GM19025 (cell line): Measurements from ENCODE around the gene MAGI1.
A peak's percentile ranks its signal among the peaks of the same experiment; 100 is the strongest.

ENCODE experiments used
- ATAC-seq: cut with Tn5 transposase; IDR thresholded peaks from one replicate; pipeline ENCODE4 v1.9.1; 2021; ENCODE audit warnings: mild to moderate bottlenecking, low read depth, moderate library complexity; ENCODE audit not compliant: unreplicated experiment

The MAGI1 gene

GRCh38 chr3:65356331-65357248 is 682.1 kb downstream of the MAGI1 start:
- ATAC-seq = no peak

- no peak for ATAC-seq
Measured at GRCh38 chr3:65354880-65355279, 683.8 kb downstream of the MAGI1 start.

GRCh38 chr3:65352951-65353350 is 685.8 kb downstream of the MAGI1 start:
- no peak for ATAC-seq

GRCh38 chr3:65351753-65352152 is 687.0 kb downstream of the MAGI1 start:
- ATAC-seq = no peak

- ATAC-seq = no peak
Measured at GRCh38 chr3:65350801-65351476, 687.8 kb downstream of the MAGI1 start.

GRCh38 chr3:65348398-65348995 is 690.2 kb downstream of the MAGI1 start:
- ATAC-seq = no peak

- ATAC-seq = no peak
Measured at GRCh38 chr3:65347166-65347565, 691.6 kb downstream of the MAGI1 start.

GRCh38 chr3:65344846-65345245 is 693.9 kb downstream of the MAGI1 start:
- ATAC-seq = no peak

- no peak for ATAC-seq
Measured at GRCh38 chr3:65344444-65344843, 694.3 kb downstream of the MAGI1 start.

GRCh38 chr3:65343736-65344135 is 695.0 kb downstream of the MAGI1 start:
- ATAC-seq = no peak

- ATAC-seq = no peak
Measured at GRCh38 chr3:65343026-65343425, 695.7 kb downstream of the MAGI1 start.

- peak; percentile 48 for ATAC-seq
Measured at GRCh38 chr3:65342084-65342683, 696.5 kb downstream of the MAGI1 start.

- no peak for ATAC-seq
Measured at GRCh38 chr3:65339192-65339740, 699.5 kb downstream of the MAGI1 start.

GRCh38 chr3:65338571-65338970 is 700.1 kb downstream of the MAGI1 start:
- no peak for ATAC-seq

GRCh38 chr3:65335587-65335986 is 703.1 kb downstream of the MAGI1 start:
- ATAC-seq = no peak

- no peak for ATAC-seq
Measured at GRCh38 chr3:65334045-65334665, 704.6 kb downstream of the MAGI1 start.

GRCh38 chr3:65331730-65332129 is 707.0 kb downstream of the MAGI1 start:
- no peak for ATAC-seq

GRCh38 chr3:65330072-65330471 is 708.6 kb downstream of the MAGI1 start:
- no peak for ATAC-seq

- ATAC-seq = no peak
Measured at GRCh38 chr3:65328148-65328547, 710.6 kb downstream of the MAGI1 start.

GRCh38 chr3:65326574-65326973 is 712.1 kb downstream of the MAGI1 start:
- ATAC-seq = no peak
